DOHH2 (cell line): ENCODE results near the gene MADD.

Experiments used
- H3F3A ChIP-seq: fragments of 200-600 bp; sonication (generic), shearing (Covaris generic); 2 replicates; pipeline ENCODE4 v1.6.0; 2016; ENCODE audit warnings: antibody characterized with exemption, mild to moderate bottlenecking; ENCODE audit not compliant: control insufficient read depth, insufficient read depth
- H3K27ac ChIP-seq: fragments of 200-600 bp; sonication (generic); 2 replicates; pipeline ENCODE4 v1.5.1; 2014; ENCODE audit warnings: low read depth, mild to moderate bottlenecking, low read length, moderate library complexity
- H3K27me3 ChIP-seq: fragments of 200-600 bp; sonication (generic); 2 replicates; pipeline ENCODE4 v1.6.1; 2014; ENCODE audit warnings: mild to moderate bottlenecking, low read length, mixed read lengths; ENCODE audit not compliant: control insufficient read depth
- H3K36me3 ChIP-seq: fragments of 200-600 bp; sonication (generic); 2 replicates; pipeline ENCODE4 v1.6.1; 2014; ENCODE audit warnings: mild to moderate bottlenecking, low read length, moderate library complexity, mixed read lengths; ENCODE audit not compliant: control insufficient read depth
- H3K4me1 ChIP-seq: fragments of 200-600 bp; sonication (generic); 2 replicates; pipeline ENCODE4 v1.6.1; 2014; ENCODE audit warnings: mild to moderate bottlenecking, low read length, mixed read lengths; ENCODE audit not compliant: control insufficient read depth
- H3K4me2 ChIP-seq: fragments of 200-600 bp; sonication (generic); 2 replicates; pipeline ENCODE4 v1.6.0; 2014; ENCODE audit warnings: mild to moderate bottlenecking, low read length, moderate library complexity
- H3K4me3 ChIP-seq: fragments of 200-600 bp; sonication (generic); 2 replicates; pipeline ENCODE4 v1.5.1; 2014; ENCODE audit warnings: mild to moderate bottlenecking, low read length, mixed read lengths
- H3K79me2 ChIP-seq: fragments of 200-600 bp; sonication (generic); 2 replicates; pipeline ENCODE4 v1.6.1; 2014; ENCODE audit warnings: mild to moderate bottlenecking, low read length, mixed read lengths; ENCODE audit not compliant: control insufficient read depth
- H3K9me2 ChIP-seq: fragments of 200-600 bp; sonication (generic); replicated peaks from 2 replicates; pipeline ENCODE4 v1.6.1; 2014; ENCODE audit warnings: mild to moderate bottlenecking, low read length, mixed read lengths; ENCODE audit not compliant: control insufficient read depth
- H3K9me3 ChIP-seq: fragments of 200-600 bp; sonication (generic); 2 replicates; pipeline ENCODE4 v1.6.1; 2014; ENCODE audit warnings: antibody characterized with exemption, low read length, mixed read lengths; ENCODE audit not compliant: control insufficient read depth, insufficient read depth
- H4K20me1 ChIP-seq: fragments of 200-600 bp; sonication (generic); 2 replicates; pipeline ENCODE4 v1.6.0; 2014; ENCODE audit warnings: low read depth, mild to moderate bottlenecking, antibody characterized with exemption, low read length, moderate library complexity; ENCODE audit not compliant: control insufficient read depth, insufficient read depth
- CTCF ChIP-seq: fragments of 200-600 bp; sonication (generic); IDR thresholded peaks from one replicate; pipeline ENCODE4 v1.5.1; 2014; ENCODE audit warnings: antibody characterized with exemption, mild to moderate bottlenecking, low read depth, low read length; ENCODE audit not compliant: poor library complexity, severe bottlenecking
- EZH2phosphoT487 ChIP-seq: fragments of 200-600 bp; sonication (generic); IDR thresholded peaks from 2 replicates; pipeline ENCODE4 v1.6.1; 2017; ENCODE audit warnings: borderline replicate concordance, mild to moderate bottlenecking, antibody characterized with exemption, low read length, moderate library complexity, mixed read lengths

MADD gene

GRCh38 chr11:47372422-47372821 lies 102.5 kb downstream of the MADD start:
- H4K20me1 ChIP-seq: no peaks in the 10 kb centered on the region
- H3K4me1 ChIP-seq: peaks cover 37% of the 10 kb centered on the region
- no peak overlapping the region for H3K27ac ChIP-seq
- H3K36me3 ChIP-seq: peaks cover 69% of the 10 kb centered on the region
- peaks cover 71% of the 10 kb centered on the region for H3K79me2 ChIP-seq
- TF ChIP-seq CTCF (no peak), EZH2phosphoT487 (no peak)
- no peaks in the 10 kb centered on the region for H3K9me3 ChIP-seq
- no peak overlapping the region for H3K4me2 ChIP-seq
- H3K9me2 ChIP-seq: no peaks in the 10 kb centered on the region
- no peaks in the 10 kb centered on the region for H3K27me3 ChIP-seq
- no peak overlapping the region for H3K4me3 ChIP-seq
- H3F3A ChIP-seq: no peaks in the 10 kb centered on the region

DNA sequence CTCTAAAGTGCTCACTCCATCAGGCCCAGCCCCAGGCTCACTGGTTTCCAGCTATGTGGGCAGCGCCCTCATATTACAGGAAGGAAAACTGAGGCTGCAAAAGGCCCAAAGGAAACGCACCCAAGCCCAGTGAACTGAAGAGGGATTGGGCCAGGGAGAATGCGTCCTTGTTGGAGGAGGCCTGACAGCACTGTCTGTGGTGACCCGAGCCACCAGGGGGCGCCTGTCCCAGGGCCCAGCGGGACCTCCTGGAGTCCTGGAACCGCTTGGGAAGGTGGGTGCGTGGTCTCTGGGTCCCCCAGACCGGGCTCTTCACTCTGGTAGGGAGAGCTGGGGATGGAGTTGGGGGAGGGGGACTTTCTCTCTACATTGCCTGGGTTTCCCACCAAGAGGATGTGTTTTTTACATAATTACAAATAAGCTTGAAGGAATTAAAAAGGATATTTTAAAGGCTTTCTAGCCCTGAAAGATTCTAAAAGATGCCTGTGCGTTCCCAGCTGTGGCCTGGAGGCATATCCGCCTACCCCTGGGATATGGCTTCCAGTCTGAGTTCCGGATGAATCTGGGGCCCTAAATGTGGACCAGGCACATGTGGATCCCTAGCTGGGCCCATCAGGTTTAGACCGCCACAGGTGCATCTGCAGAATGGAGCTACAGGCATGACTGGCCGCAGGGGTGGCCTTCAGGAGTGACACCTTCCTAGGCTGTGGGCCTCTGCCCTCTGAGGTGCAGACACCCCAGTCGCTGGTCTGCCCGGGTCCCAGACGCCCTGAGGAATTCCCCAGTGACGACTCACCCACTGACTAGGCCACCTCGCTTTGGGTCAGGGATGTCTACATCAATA lies 104.2 kb downstream of the MADD start:
- no peaks in the 10 kb centered on the region for H3K9me2 ChIP-seq
- peak overlapping the region; percentile 11; the same call in 1 of the 2 replicates for H3K4me2 ChIP-seq
- TF ChIP-seq EZH2phosphoT487 (no peak), CTCF (peak; percentile 97)
- H3K9me3 ChIP-seq: no peaks in the 10 kb centered on the region
- no peak overlapping the region for H3K4me3 ChIP-seq
- no peaks in the 10 kb centered on the region for H3F3A ChIP-seq
- H3K4me1 ChIP-seq: peaks cover 44% of the 10 kb centered on the region
- no peak overlapping the region for H3K27ac ChIP-seq
- H3K27me3 ChIP-seq: no peaks in the 10 kb centered on the region
- peaks cover 67% of the 10 kb centered on the region for H3K36me3 ChIP-seq
- H4K20me1 ChIP-seq: no peaks in the 10 kb centered on the region
- H3K79me2 ChIP-seq: peaks cover 74% of the 10 kb centered on the region

DNA sequence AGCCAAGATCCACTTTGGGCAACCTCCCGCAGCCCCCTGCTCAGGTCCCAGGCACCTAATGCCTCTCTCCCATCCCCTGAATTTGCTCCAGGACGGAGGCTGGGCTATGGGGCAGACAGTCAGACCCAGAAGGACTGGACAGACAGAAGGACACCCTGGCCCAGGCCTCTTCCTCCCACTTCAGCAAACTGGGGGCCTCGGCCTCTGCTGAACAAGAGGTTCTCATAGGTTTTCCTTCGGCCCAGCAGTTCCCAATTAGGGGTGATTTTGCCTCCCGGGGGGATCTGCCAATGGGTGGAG lies 104.7 kb downstream of the MADD start:
- H3F3A ChIP-seq: no peaks in the 10 kb centered on the region
- no peak overlapping the region for H3K27ac ChIP-seq
- H3K27me3 ChIP-seq: no peaks in the 10 kb centered on the region
- H4K20me1 ChIP-seq: no peaks in the 10 kb centered on the region
- TF ChIP-seq CTCF (no peak), EZH2phosphoT487 (no peak)
- no peaks in the 10 kb centered on the region for H3K9me3 ChIP-seq
- no peak overlapping the region for H3K4me3 ChIP-seq
- no peaks in the 10 kb centered on the region for H3K9me2 ChIP-seq
- H3K36me3 ChIP-seq: peaks cover 66% of the 10 kb centered on the region
- H3K4me2 ChIP-seq: peak overlapping the region; percentile 11; the same call in 1 of the 2 replicates
- peaks cover 46% of the 10 kb centered on the region for H3K4me1 ChIP-seq
- H3K79me2 ChIP-seq: peaks cover 69% of the 10 kb centered on the region
